GM21447 (cell line): Measurements from ENCODE around the gene ANKZF1.

Experiments
- ATAC-seq: cut with Tn5 transposase; IDR thresholded peaks from one replicate; pipeline ENCODE4 v1.9.1; 2021; ENCODE audit not compliant: unreplicated experiment

ANKZF1 gene

DNA sequence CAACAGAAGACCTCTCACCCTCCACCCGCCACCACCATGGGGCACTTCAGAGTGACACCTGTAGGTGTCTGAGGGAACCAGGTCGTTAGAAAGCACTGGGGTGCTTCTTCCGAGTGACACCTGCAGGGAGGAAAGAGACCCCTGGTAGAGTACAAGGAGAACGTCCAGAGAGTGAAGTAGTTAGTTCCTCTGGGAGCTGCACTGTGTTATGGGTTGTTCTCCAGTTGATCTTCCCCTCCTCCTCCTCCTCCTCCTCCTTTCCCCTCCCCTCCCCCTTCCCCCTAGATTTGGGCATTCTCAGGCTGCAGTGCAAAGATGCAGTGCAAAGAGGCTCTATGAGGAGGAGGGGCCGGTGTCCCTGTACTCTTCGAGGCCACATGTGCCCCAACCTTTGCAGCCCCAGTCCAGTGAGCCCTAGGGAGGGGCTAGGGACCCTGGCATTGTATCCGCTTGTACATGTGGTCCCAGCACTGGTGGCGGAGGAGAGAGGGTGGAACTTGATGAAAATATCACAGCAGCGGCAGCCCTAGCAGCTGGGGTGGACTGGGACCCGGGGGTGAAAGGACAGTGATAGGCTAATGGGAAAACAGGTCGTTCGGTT, 50.4 kb downstream of the ANKZF1 start:
- no peak for ATAC-seq

GRCh38 chr2:219280651-219281050, 51.0 kb downstream of the ANKZF1 start:
- ATAC-seq: no peak

GRCh38 chr2:219281588-219281987, 52.0 kb downstream of the ANKZF1 start:
- ATAC-seq: no peak

- no peak for ATAC-seq
Observed at GRCh38 chr2:219282375-219282774, 52.8 kb downstream of the ANKZF1 start.

- ATAC-seq: no peak
Observed at GRCh38 chr2:219282943-219283581, 53.5 kb downstream of the ANKZF1 start.

DNA sequence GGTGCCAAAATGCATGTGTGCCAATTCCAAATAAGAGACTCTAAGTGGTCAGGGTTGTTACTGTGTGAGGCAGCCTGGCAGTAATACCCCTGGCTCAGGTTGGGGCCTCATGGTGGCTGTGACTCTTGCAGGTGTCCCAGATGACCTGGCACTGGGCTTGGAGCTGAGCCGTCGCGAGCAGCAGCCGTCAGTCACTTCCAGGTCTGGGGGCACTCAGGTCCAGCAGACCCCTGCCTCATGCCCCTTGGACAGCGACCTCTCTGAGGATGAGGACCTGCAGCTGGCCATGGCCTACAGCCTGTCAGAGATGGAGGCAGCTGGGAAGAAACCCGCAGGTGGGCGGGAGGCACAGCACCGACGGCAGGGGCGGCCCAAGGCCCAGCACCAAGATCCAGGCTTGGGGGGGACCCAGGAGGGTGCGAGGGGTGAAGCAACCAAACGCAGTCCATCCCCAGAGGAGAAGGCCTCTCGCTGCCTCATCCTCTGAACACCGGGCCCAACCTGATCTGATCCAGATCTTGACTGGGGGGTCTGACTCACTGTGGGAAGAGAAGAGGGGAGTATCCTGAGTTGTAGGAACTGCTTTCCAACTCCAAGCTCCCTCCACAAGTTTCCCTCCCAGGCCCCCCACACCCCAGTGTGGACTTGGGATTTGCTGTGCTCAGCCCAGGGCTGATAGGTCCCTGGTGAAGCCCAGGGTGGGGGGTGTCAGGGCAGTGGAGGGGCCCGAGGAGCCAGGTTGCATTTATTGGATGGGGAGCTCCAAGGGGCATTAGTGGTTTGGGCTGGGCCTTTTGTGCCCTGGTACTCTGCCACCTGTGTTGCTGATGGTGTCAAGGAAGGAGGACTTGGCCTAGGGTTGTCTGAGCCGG, 55.1 kb downstream of the ANKZF1 start:
- no peak for ATAC-seq

DNA sequence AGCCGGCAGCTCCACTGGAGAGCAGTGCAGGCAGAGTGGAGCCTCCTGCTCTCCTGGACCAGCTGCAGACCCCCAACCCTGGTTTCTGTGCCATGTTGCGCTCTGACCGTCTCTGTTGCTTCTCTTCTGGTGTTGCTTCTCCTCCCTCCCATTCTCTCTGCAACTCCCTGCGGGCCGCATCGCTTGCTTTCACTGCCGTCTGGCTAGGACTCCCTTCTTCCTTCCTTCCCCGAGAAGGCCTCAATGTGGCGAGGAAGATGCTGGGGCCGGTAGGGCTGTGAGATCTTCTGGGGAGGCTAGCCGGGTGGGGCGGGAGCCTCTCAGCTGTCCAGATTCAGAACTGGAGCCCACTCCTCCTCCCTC, 55.7 kb downstream of the ANKZF1 start:
- no peak for ATAC-seq

- ATAC-seq: no peak
Observed at GRCh38 chr2:219285894-219286425, 56.4 kb downstream of the ANKZF1 start.
